Activated T-helper 2 cell treated with anti-CD3 and anti-CD28 coated beads, Interferon-gamma antibody, Interleukin-2, Interleukin-4, amounts not matched to agents 10 μg/mL and 5 μg/mL and 100 μg/mL, durations not matched to agents 14 hours and 24 hours and 36 hours (primary cell): ENCODE results near the gene TBL1XR1. TPM values are rescaled to one million over a fixed set of nuclear protein-coding genes. Genes with fewer than 3 reads are reported as not detected.
"Not testable (repeated sequence)": the region's sequence is repeated elsewhere in the genome, so short reads cannot be mapped to it uniquely, and the experiment has no call there.

ENCODE experiments used
- DNase-seq: peaks from one replicate; pipeline ENCODE4 v3.0.0; 2021; ENCODE audit warnings: low spot score
- H3K27ac Mint-ChIP-seq: one replicate; pipeline ENCODE4 v1.8.0; 2021; ENCODE audit warnings: mixed read lengths
- H3K27me3 Mint-ChIP-seq: one replicate; pipeline ENCODE4 v1.8.0; 2021; ENCODE audit warnings: low read depth, mixed read lengths
- H3K36me3 Mint-ChIP-seq: one replicate; pipeline ENCODE4 v1.8.0; 2021; ENCODE audit warnings: low read depth, mixed read lengths
- H3K4me1 Mint-ChIP-seq: one replicate; pipeline ENCODE4 v1.8.0; 2021; ENCODE audit warnings: low read depth, mixed read lengths
- H3K4me3 Mint-ChIP-seq: one replicate; pipeline ENCODE4 v1.8.0; 2021; ENCODE audit warnings: low read depth, mild to moderate bottlenecking, moderate library complexity, mixed read lengths
- H3K9me3 Mint-ChIP-seq: one replicate; pipeline ENCODE4 v1.8.0; 2021; ENCODE audit warnings: mixed read lengths
- intact Hi-C: fragments of 100-400 bp; cut with micrococcal nuclease; formaldehyde crosslinking; loops from one replicate; pipeline ENCODE4 v1.15.1; 2023
- total RNA-seq: library from RNA; stranded (reverse); gene quantifications from 2 replicates; pipeline ENCODE4 v1.2.3, GENCODE V29; 2022

The TBL1XR1 gene
- total RNA-seq, 1 donor from 2014 or later: 168 TPM

- H3K27ac Mint-ChIP-seq: peak overlapping the region; percentile 91
- no peaks in the 10 kb centered on the region for H3K27me3 Mint-ChIP-seq
- peaks cover 38% of the 10 kb centered on the region for H3K4me1 Mint-ChIP-seq
- H3K36me3 Mint-ChIP-seq: no peaks in the 10 kb centered on the region
- intact Hi-C loops: loop anchor here (1.0 to 5.0 kb wide), 10 partner anchors 17 to 801 kb away; no protein-coding TSS in a partner anchor
- DNase-seq: peak; percentile 62
- no peaks in the 10 kb centered on the region for H3K9me3 Mint-ChIP-seq
- H3K4me3 Mint-ChIP-seq: peak overlapping the region; percentile 68
These were observed 4.6 kb upstream of the TBL1XR1 start for GRCh38 chr3:177201700-177202397.

DNA sequence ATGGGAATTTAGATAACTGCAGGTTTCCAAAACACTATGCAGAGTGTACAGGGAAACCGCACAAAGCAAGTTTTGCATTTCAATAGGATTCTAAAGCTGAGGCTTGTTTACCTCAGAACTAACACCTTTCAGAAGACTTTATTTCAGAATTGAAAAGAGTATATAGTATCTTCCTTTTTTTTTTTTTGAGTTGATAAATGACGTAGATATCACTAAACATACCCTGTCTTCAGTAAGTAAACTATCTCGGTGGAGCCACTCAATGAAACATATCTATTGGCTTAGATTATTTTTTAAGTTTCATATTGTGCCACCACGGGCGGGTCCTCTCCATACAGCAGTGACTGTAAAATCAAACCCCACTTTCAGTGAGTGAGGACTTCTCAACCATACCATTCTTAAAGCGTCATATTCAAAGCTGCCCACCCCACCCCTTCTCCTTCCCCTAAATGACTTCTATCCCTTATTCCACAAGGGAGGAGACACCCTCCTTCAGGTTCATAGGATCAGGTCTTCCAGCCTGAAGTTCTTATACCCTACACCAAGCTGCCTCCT, 2.0 kb upstream of the TBL1XR1 start:
- Mint-ChIP-seq H3K4me3 (peak overlapping the region; percentile 17), H3K27ac (peak overlapping the region; percentile 84), H3K9me3 (no peaks in the 10 kb centered on the region), H3K36me3 (peaks cover 17% of the 10 kb centered on the region), H3K27me3 (no peaks in the 10 kb centered on the region), H3K4me1 (peaks cover 43% of the 10 kb centered on the region)
- DNase-seq: no peak
- intact Hi-C loops: no loop called here

GRCh38 chr3:177197727-177198460, 612 bp upstream of the TBL1XR1 start:
- Mint-ChIP-seq H3K9me3 (no peaks in the 10 kb centered on the region), H3K4me3 (peak overlapping the region; percentile 47), H3K36me3 (peaks cover 29% of the 10 kb centered on the region), H3K27me3 (no peaks in the 10 kb centered on the region), H3K27ac (peak overlapping the region; percentile 84), H3K4me1 (peaks cover 52% of the 10 kb centered on the region)
- intact Hi-C loops: loop anchor here (1.0 kb wide), 1 partner anchor 161 kb away; no protein-coding TSS in a partner anchor
- DNase-seq: no peak

DNA sequence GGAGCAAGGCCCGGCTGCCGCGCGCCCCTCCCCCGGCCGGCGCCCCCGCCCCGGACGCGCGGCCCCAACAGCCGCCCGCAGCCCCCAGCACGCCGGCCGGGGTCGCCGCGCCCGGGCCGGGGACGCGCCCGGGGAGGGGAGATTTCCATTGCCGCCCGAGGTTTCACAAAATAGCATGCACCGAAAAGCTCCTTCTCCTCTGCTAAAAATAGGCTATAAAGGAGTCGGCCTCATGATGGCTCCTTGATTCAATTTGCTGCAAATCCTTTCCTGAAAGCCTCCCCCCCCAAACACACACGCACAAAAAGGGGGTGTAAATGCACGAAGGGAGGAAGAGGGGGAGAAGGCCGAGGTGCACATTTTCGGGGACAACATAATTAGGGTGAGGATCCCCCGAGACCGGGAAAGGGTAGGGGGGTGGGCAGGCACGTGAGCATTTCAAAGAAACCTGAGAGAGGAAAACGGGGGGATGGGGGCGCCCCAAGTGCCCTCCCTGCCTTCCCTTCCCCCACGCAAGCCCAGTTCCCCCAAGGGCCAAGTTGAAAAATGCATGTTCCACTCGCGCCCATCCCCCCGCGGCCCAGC, 734 bp downstream of the TBL1XR1 start:
- H3K27me3 Mint-ChIP-seq: no peaks in the 10 kb centered on the region
- intact Hi-C loops: loop anchor here (1.0 kb wide), 2 partner anchors 119 to 163 kb away; no protein-coding TSS in a partner anchor
- peaks cover 45% of the 10 kb centered on the region for H3K4me1 Mint-ChIP-seq
- H3K36me3 Mint-ChIP-seq: peaks cover 37% of the 10 kb centered on the region
- peak overlapping the region; percentile 100 for H3K27ac Mint-ChIP-seq
- H3K4me3 Mint-ChIP-seq: peak overlapping the region; percentile 97
- peak; percentile 29 for DNase-seq
- no peaks in the 10 kb centered on the region for H3K9me3 Mint-ChIP-seq

- H3K9me3 Mint-ChIP-seq: no peaks in the 10 kb centered on the region
These were observed 1.2 kb downstream of the TBL1XR1 start for GRCh38 chr3:177196008-177196455.

GRCh38 chr3:177195242-177195991, 1.9 kb downstream of the TBL1XR1 start:
- no peaks in the 10 kb centered on the region for H3K27me3 Mint-ChIP-seq
- no peak for DNase-seq
- peaks cover 46% of the 10 kb centered on the region for H3K36me3 Mint-ChIP-seq

More at GRCh38 chr3:177196008-177196455, 1.2 kb downstream of the TBL1XR1 start:
- H3K4me3 Mint-ChIP-seq: peak overlapping the region; percentile 97
- peaks cover 41% of the 10 kb centered on the region for H3K36me3 Mint-ChIP-seq
- H3K27me3 Mint-ChIP-seq: no peaks in the 10 kb centered on the region
- H3K27ac Mint-ChIP-seq: peak overlapping the region; percentile 100
- intact Hi-C loops: loop anchor here (1.0 kb wide), 1 partner anchor 119 kb away; no protein-coding TSS in a partner anchor
- H3K4me1 Mint-ChIP-seq: peaks cover 50% of the 10 kb centered on the region
- no peak for DNase-seq

GRCh38 chr3:177194299-177194698, 3.0 kb downstream of the TBL1XR1 start:
- peaks cover 46% of the 10 kb centered on the region for H3K36me3 Mint-ChIP-seq
- H3K9me3 Mint-ChIP-seq: no peaks in the 10 kb centered on the region
- intact Hi-C loops: loop anchor here (2.0 kb wide), 2 partner anchors 43 to 137 kb away; no protein-coding TSS in a partner anchor
- no peaks in the 10 kb centered on the region for H3K27me3 Mint-ChIP-seq
- no peak for DNase-seq
- peak overlapping the region; percentile 31 for H3K27ac Mint-ChIP-seq
- peak overlapping the region; percentile 97 for H3K4me3 Mint-ChIP-seq
- H3K4me1 Mint-ChIP-seq: peaks cover 47% of the 10 kb centered on the region

More at GRCh38 chr3:177195242-177195991, 1.9 kb downstream of the TBL1XR1 start:
- peak overlapping the region; percentile 97 for H3K4me3 Mint-ChIP-seq
- H3K9me3 Mint-ChIP-seq: no peaks in the 10 kb centered on the region
- H3K27ac Mint-ChIP-seq: peak overlapping the region; percentile 100
- peaks cover 54% of the 10 kb centered on the region for H3K4me1 Mint-ChIP-seq
- intact Hi-C loops: loop anchor here (2.0 kb wide), 2 partner anchors 45 to 139 kb away; no protein-coding TSS in a partner anchor

GRCh38 chr3:177193688-177194268, 3.5 kb downstream of the TBL1XR1 start:
- no peaks in the 10 kb centered on the region for H3K27me3 Mint-ChIP-seq
- H3K4me1 Mint-ChIP-seq: peaks cover 45% of the 10 kb centered on the region
- DNase-seq: no peak
- intact Hi-C loops: loop anchor here (2.0 kb wide), 2 partner anchors 43 to 137 kb away; no protein-coding TSS in a partner anchor
- no peaks in the 10 kb centered on the region for H3K9me3 Mint-ChIP-seq
- H3K4me3 Mint-ChIP-seq: peak overlapping the region; percentile 61
- H3K27ac Mint-ChIP-seq: peak overlapping the region; percentile 50
- peaks cover 46% of the 10 kb centered on the region for H3K36me3 Mint-ChIP-seq

- H3K27me3 Mint-ChIP-seq, H3K27ac Mint-ChIP-seq, DNase-seq, intact Hi-C loops, H3K9me3 Mint-ChIP-seq: not testable (repeated sequence)
- Mint-ChIP-seq H3K4me3 (peak overlapping the region; percentile 61), H3K4me1 (peaks cover 43% of the 10 kb centered on the region), H3K36me3 (peaks cover 49% of the 10 kb centered on the region)
These were observed 4.0 kb downstream of the TBL1XR1 start for GRCh38 chr3:177193275-177193674.

GRCh38 chr3:177190756-177191681, 6.3 kb downstream of the TBL1XR1 start:
- Mint-ChIP-seq H3K27ac (peak overlapping the region; percentile 11), H3K36me3 (peaks cover 55% of the 10 kb centered on the region), H3K27me3 (no peaks in the 10 kb centered on the region), H3K9me3 (no peaks in the 10 kb centered on the region), H3K4me1 (peaks cover 50% of the 10 kb centered on the region), H3K4me3 (no peak overlapping the region)
- intact Hi-C loops: no loop called here
- no peak for DNase-seq

GRCh38 chr3:177190184-177190583, 7.1 kb downstream of the TBL1XR1 start:
- H3K27ac Mint-ChIP-seq, intact Hi-C loops, H3K9me3 Mint-ChIP-seq, DNase-seq, H3K27me3 Mint-ChIP-seq, H3K4me3 Mint-ChIP-seq: not testable (repeated sequence)
- Mint-ChIP-seq H3K36me3 (peaks cover 48% of the 10 kb centered on the region), H3K4me1 (peaks cover 49% of the 10 kb centered on the region)
